UCSD-AML1 (cell line): ENCODE measurements around the gene PELI1.
A peak's percentile ranks its signal among the peaks of the same experiment; 100 is the strongest.

Experiments used
- DNase-seq: peaks from one replicate; lab custom pipeline; 2025; ENCODE audit not compliant: unreplicated experiment; lab: John Stamatoyannopoulos, UW

PELI1 gene

DNA sequence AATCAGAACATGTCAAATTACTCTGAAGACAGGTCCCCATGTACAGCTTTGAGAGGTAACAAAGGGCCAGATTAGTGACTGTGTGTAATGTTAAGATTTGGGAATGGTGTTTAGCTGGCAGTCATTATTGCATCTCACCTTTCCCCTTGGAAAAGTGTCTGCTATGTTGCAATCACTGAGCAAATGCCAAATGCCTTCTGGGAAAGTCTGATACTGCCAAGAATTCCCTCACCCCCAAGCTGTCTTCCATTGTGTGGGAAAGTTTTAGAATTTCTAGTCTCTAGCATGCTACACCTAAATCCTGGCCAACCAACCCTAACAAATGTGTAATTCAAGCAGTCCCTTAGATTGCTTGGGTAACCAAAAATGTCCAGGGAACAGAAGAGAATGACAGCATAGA is 13.6 kb upstream of the PELI1 start:
- no peak for DNase-seq

DNA sequence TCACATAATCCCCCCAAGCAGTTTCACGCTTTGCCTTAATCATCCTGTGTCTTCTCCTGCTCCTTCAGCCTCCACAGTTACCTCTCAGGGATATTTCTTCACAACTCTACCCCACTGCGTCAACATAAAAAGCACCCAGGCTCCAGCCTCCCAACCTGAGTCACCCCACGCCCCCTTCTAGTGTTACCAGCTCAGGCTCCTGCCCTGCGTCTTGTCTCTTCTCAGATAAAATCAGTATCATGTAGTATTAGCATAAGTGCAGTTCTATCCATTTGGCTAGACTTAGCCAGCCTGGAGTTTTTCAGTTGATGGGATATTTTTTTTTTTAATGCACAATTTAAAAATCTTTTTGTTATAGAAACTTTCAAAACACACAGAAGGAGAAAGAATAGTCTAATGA is 9.6 kb upstream of the PELI1 start:
- DNase-seq: no peak

DNA sequence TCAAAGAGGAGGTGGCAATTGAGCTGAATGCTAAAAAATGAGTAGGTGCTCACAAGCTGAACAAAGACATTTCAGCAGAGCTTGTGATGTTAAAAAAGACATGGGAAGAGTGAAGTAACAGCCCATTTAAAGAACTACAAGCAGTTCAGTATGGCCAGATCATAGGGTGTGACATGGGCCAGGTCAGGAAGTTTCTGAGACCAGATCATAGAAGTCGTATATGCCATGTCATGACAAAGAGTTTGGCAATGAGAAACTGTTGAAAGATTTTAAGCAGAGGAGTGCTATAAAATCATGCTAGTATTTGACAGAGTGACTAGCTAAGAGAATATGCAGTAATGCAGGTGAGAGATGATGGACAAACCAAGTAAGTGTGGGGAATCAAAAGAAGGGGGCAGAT is 7.3 kb upstream of the PELI1 start:
- DNase-seq: no peak

DNA sequence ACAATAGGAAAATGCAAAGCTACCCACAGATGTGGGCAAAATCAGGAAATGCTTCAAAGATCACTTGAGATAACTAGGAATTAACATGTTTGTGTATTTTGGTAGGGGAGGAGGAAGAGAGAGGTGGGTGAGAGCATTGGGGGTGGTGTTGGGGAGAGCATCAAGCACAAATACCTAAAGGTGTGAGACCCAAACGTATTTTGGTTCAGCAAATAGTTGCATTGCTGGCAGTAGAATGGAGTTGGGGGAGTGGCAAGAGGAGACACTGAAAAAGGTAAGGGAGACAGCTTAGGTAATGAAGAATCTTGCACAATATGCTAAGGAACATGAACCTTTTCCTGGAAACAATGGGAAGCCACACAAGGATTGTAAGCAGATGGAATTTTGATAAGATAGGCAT is 1.5 kb upstream of the PELI1 start:
- DNase-seq: no peak

GRCh38 chr2:64145119-64145518 is 899 bp upstream of the PELI1 start:
- DNase-seq: no peak

DNA sequence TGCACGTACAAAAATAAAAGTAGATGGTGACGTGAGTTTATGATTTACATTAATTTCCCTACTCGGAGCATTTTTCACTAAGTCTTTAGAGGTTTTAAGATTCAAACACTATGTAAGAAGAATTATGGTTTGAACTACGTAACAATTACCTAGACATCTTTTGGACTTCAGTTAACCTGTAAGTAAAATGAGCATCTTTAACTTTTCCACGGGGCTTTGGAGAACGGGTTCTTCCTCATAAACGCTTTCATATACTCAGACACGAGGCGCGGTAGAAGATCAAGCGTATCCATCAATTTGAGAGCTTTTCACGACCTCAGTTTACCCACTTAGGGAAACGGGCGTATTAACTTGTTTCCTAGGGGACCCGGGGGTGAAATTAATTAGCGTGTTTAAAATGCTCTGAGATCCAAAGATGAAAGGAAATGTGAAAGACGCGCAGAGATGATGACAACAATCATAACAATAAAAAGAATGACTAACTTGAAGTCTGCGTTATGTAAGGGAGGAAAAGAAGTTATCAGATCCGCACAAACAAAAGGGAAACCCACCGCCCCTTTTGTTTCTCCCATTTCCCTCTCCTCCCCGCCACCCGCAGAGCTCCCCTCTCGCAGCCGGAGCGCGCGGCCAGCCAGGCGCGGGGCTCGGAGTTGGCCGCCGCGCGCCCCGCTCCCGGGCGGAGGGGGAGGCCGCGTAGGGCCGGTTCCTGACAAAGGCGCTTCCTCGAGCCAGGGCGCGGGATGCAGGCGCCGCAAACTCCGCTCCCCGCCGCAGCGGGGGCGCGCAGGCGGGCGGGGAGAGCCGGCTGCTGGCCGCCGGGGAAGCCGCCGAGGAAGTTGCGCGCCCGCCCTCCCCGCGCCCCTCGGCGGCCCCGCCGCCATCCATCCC is 807 bp downstream of the PELI1 start:
- peak; percentile 63 for DNase-seq

DNA sequence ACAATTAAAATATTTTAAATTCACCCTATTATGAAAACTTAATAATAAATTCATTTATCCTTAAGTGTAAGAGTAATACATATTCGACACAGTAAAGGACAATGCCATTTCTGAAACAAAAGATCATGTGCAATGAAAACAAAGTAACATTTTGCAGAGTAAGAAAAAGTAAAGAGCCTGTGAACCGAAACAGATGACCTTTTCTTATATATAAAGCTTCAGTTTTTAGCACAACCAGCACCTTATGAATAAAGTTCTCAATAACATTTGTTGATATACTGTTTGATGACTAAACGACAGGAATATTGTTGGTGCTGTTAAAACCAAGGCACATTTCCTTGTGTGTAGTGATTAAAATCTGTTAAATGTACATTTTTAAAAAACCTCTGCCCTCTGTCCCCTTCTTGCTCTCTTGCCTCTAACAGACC is 1.5 kb downstream of the PELI1 start:
- DNase-seq: no peak

DNA sequence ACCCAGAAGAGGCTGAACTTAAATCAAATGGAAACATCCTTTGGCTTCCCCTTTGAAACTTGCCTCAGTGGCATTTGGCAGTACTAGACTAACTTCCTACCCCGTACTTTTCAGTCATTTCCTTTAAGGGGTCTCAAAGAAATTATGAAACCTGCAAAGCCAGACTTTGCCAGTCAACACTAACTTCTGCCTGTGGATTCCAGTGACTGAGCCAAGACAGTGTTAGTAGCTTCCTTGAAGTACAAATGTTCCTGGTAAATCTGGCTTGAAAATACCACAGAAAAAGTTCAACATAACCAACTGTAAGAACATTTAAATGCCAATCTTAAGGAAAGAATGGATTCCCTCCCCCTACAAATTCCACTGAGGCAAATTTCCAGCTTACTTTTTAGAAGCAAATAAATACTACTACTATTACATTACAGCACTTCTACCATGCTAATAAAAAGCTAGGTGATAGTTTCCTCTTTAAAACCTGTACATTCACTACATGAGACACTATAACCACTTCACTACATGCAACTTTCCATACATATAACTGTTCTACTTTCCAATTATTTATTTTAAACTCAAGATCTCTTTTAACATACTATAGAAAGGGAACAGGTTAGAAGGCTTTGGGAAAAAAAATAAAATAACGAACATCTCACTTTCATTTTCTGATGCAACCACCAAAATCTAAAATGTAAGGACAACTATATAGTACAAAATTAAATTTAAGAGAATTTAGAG is 2.4 kb downstream of the PELI1 start:
- DNase-seq: no peak

- no peak for DNase-seq
Measured at GRCh38 chr2:64140665-64141200, 3.5 kb downstream of the PELI1 start.

DNA sequence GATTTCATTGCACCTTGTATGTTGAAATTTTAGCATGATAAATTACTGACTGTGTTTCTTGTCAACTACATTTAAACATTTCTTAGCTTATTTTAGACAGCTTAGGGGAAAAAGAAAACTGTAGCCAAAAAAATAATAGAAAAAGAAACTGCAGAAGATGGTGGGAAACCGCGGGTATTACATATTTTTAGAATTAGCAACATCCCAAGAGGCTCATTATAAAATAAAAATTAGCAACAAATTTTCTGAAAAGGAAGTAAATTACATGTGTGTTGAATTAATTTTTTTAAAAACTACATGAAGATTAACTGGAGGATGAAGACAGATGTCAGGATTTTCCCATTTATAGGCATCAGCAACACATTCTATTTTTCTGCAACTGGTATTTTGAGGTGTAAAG is 4.3 kb downstream of the PELI1 start:
- no peak for DNase-seq

DNA sequence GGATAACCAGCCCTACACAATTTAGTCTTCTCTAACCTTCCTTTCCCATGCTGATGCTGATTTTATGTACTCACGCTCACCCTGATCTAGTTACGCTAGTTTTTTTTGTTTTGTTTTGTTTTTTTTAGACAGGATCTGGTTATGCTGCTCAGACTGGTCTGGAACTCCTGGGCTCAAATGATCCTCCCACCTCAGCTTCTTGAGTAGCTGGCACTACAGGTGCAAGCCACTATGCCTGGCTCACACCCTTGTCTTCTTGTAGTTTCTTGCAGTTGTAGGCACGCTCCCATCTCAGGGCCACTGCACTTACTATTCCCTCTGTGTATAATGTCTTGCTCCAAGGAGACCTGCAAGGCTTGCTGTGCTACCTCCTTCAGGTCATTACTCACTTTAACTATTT is 6.2 kb downstream of the PELI1 start:
- DNase-seq: no peak

DNA sequence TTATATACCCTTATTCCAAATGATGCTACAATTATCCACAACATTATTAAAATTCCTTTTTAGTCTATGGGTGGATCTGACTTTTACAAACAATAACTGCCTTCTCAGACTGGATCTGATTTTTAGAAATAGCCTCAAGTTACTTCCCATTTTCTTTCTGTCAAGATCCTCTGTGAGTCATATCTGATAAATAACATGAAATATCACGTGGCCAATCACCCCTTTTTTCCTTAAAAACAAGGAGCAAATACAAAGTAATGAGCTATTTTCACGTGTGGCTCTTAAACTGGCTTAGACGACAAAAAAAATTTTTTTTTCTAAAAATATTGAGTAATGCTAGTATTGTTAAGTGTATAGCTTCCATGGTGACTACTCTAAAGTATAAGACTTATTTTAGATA is 6.7 kb downstream of the PELI1 start:
- DNase-seq: no peak

DNA sequence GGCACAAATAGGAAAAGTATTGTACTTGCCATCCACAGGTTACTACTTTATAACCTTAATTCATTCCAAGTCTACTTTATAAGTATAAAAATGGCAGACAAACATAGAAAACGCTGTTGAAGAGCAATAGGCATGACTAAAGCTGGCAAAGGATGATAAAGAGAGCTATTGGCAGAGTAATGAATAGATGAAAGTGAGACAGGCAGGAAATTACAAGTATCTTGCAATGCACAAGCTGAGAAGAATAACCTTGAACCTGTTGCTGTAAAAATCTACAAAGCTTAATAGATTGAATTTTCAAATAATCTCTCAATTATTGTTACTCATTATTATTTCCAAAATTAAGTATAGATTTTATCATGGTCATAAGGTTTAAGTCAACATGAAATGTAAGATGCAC is 8.8 kb downstream of the PELI1 start:
- no peak for DNase-seq

- DNase-seq: no peak
Measured at GRCh38 chr2:64134813-64135212, 9.4 kb downstream of the PELI1 start.

GRCh38 chr2:64133828-64134227 is 10.4 kb downstream of the PELI1 start:
- no peak for DNase-seq

- DNase-seq: no peak
Measured at GRCh38 chr2:64133354-64133753, 10.9 kb downstream of the PELI1 start.

DNA sequence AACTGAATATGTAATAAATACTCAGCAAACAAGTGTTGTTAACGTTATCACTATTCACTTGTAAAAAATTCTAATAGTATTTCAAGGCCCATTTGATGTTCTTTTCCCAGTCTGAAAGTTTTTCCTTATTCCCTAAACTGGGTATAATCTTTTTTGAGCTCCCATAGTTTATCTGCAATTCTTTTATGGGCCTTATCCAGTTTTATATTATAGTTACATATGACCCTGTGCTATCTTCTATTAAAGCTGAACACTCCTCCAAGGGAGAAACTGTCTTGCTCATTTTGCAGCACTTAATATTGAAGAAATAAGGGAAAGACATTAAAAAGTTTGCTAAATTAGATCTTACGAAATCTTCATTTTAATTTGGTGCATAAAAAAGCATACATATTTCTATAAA is 13.9 kb downstream of the PELI1 start:
- DNase-seq: no peak

- no peak for DNase-seq
Measured at GRCh38 chr2:64128943-64129391, 15.3 kb downstream of the PELI1 start.

DNA sequence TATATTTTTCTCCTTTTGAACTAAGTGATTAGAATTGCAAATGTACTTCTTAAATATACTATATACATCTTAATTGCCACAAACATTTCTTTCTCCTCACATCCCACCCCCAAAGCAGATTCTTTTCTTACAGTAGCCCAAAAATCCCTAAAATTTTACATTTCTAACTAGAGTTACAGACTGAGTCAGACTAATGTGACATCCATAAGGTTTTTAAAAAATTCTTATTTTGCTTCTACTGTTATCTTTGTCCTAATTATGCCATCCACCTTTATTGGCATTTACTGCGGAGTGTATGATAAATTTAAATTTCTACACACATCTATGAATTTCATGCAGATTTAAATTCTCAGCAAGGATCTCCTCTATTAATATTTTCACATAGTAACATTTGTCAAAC is 15.8 kb downstream of the PELI1 start:
- no peak for DNase-seq

DNA sequence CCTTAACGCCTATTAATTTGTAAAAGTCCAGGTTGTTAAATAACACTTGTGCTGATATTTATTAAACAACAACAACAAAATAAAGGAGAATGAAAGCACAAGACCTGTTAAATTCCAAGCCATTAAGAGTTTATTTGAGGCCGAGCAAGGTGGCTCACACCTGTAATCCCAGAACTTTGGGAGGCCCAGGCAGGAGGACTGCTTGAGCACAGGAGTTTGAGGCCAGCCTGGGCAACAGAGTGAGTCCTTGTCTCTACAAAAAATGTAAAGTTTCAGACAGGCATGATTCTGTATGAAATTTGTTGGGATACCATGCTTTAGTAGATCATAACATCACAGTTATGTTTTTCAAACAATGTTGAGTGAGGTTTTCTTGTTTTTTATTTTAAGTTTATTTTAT is 17.1 kb downstream of the PELI1 start:
- no peak for DNase-seq

DNA sequence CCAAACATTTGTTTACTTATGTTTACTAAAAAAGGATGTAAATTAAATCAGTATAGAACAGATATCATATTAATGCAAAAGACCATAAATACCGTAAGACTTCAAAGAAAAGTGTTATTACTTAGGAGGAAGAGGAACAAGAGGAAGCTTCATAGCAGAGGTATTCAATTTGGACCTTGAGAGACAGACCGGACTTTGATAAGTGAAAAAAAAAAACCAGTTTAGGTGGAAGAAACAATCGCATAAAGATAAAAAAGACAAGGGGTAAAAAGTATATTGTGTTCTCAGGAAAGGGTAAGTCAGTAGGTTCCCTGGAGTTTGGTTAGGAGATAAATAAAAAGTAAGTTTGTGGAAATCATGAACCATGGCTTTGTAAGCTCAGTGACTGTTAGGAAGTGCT is 17.6 kb downstream of the PELI1 start:
- no peak for DNase-seq

DNA sequence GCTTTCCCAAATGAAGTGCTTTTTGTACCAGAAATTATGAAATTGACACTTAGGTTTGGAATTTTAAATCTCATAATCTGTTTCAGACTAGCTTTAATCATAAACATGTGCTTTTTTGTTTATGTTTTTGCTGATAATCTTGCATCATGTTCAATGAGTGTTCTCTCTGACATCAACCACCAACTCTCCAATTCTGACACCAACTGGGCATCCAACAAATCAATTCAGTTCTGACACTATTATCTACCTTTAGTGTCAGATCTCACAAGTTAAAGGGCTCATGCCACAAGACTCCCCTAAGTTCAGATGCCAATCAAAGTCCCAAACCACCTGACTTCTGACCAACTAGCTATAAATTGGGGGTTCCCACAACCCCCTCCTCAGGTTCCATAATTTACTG is 19.6 kb downstream of the PELI1 start:
- no peak for DNase-seq
